Transverse colon (tissue), 4 donors: ENCODE results near the gene SSC5D. TPM values are rescaled to one million over a fixed set of nuclear protein-coding genes. Genes with fewer than 3 reads are reported as not detected.
"Not testable (repeated sequence)": the region's sequence is repeated elsewhere in the genome, so short reads cannot be mapped to it uniquely, and the experiment has no call there.

Source experiments
- DNase-seq: peaks from one replicate; pipeline ENCODE4 v3.0.0-alpha.2; 2019
- H3K27ac ChIP-seq, 4 donors: fragments of 200-600 bp; sonication (generic); 2 replicates each; pipeline ENCODE4 v1.5.1; 2016 to 2018; ENCODE audit warnings: inconsistent platforms in 4 of 4
- H3K27me3 ChIP-seq: fragments of 200-600 bp; sonication (generic); 2 replicates; pipeline ENCODE4 v1.5.1; 2017; ENCODE audit warnings: inconsistent platforms
- H3K36me3 ChIP-seq, 4 donors: fragments of 200-600 bp; sonication (generic); 2 replicates each; pipeline ENCODE4 v1.5.1; 2017 to 2019; ENCODE audit warnings: inconsistent platforms in 4 of 4
- H3K4me1 ChIP-seq, 4 donors: fragments of 200-600 bp; sonication (generic); 2 replicates each; pipeline ENCODE4 v1.5.1; 2017 to 2020; ENCODE audit warnings: inconsistent platforms in 4 of 4
- H3K4me3 ChIP-seq, 4 donors: fragments of 200-600 bp; sonication (generic); 1 replicate in 1 of 4; 2 replicates in 3 of 4; pipeline versions ENCODE4 v1.5.1 to v1.6.1; 2017 to 2019; ENCODE audit warnings: inconsistent platforms in 4 of 4
- H3K9me3 ChIP-seq, 2 donors: fragments of 200-600 bp; sonication (generic); 2 replicates each; pipeline ENCODE4 v1.5.1; 2017 to 2019; ENCODE audit warnings: inconsistent platforms in 2 of 2
- EP300 ChIP-seq: sonication (generic); formaldehyde crosslinking; IDR thresholded peaks from one replicate; pipeline ENCODE4 v1.6.1; 2017; ENCODE audit warnings: antibody characterized with exemption, low read depth
- POLR2A ChIP-seq: fragments of 450-650 bp; IDR thresholded peaks from one replicate; pipeline ENCODE4 v1.6.1; 2016; ENCODE audit warnings: antibody characterized with exemption, mild to moderate bottlenecking, moderate library complexity
- POLR2AphosphoS5 ChIP-seq, 3 donors: sonication (generic); formaldehyde crosslinking; IDR thresholded peaks; one replicate each; pipeline ENCODE4 v1.6.1; 2016; ENCODE audit warnings: antibody characterized with exemption in 3 of 3
- WGBS, 2 donors: methylation state at CpG; one replicate each; pipeline ENCODE4 v1.1.5; 2018; ENCODE audit warnings: low coverage in 1 of 2; 5-methylcytosine and 5-hydroxymethylcytosine counted together
- in situ Hi-C, 4 donors: fragments of 200-750 bp; cut with MboI; loops; one replicate each; pipeline versions ENCODE4 v1.15.0 to v1.15.1; 2017; ENCODE audit warnings: low sequenced_read_pairs in 3 of 4, low pct_ligation_motif_present in 1 of 4, low pct_unique_long_range_greater_than_20kb in 1 of 4
- intact Hi-C: fragments of 100-400 bp; cut with DNase I; formaldehyde crosslinking; loops from one replicate; pipeline ENCODE4 v1.15.1; 2023; ENCODE audit warnings: low total_unique reads
- total RNA-seq, 4 donors: library from RNA; depleted of rRNA; stranded (reverse); fragments of >200 nt; gene quantifications; one replicate each; pipeline ENCODE4 v1.1.0, GENCODE V29; 2016
- TF ChIP-seq, protein P1 (sequence below), 5 experiments: fragments of 200-600 bp in 3 of 5; fragments of 450-650 bp in 2 of 5; sonication (generic) in 3 of 5; IDR thresholded peaks; 1 replicate in 2 of 5; 2 replicates in 3 of 5; pipeline ENCODE4 v1.5.1; 2016 to 2017; ENCODE audit warnings: antibody characterized with exemption in 5 of 5, inconsistent platforms in 3 of 5, mild to moderate bottlenecking in 2 of 5, moderate library complexity in 1 of 5

The SSC5D gene
- total RNA-seq, 4 donors from 2014 or later: 3.4 to 41.2 (median 11.1) TPM

DNA sequence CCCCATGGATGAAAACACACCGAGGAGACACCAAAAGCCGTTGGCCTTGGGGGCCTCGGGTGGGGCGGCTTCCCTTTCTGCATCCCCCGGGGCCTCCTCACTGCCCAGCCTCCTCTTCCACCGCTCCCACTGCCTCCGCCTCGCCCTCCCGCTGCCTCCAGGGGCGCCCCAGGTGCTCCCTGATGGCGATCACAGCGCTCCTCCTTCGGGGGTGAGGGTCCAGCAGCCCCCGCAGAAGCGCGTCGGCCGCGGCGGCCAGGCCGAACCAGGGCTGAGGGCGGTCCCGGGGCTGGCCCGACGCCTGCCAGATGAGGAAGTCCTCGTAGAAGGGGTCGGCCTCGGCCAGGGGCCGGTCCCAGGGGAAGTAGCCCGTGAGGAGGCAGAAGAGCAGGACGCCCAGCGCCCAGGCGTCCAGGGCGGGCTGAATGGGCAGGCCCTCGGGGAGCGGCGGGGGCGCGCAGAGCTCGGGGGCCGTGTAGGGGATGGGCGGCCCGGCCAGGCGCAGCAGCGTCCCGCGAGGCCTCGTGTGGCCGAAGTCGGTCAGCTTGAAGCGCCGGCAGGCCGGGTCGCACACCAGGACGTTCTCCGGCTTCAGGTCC, 41.5 kb downstream of the SSC5D start:
- no peaks in the 10 kb centered on the region for H3K36me3 ChIP-seq
- H3K27ac ChIP-seq: no peak overlapping the region
- H3K4me1 ChIP-seq: peaks cover 5 to 11% (median 10%) of the 10 kb centered on the region in 4 donors
- intact Hi-C loops (no loop called here), in situ Hi-C loops (no loop called here)
- TF ChIP-seq POLR2AphosphoS5 (IDR thresholded peaks at IDR 0.05) (no peak), POLR2A (no peak), EP300 (no peak)
- TF ChIP-seq, protein P1, sequence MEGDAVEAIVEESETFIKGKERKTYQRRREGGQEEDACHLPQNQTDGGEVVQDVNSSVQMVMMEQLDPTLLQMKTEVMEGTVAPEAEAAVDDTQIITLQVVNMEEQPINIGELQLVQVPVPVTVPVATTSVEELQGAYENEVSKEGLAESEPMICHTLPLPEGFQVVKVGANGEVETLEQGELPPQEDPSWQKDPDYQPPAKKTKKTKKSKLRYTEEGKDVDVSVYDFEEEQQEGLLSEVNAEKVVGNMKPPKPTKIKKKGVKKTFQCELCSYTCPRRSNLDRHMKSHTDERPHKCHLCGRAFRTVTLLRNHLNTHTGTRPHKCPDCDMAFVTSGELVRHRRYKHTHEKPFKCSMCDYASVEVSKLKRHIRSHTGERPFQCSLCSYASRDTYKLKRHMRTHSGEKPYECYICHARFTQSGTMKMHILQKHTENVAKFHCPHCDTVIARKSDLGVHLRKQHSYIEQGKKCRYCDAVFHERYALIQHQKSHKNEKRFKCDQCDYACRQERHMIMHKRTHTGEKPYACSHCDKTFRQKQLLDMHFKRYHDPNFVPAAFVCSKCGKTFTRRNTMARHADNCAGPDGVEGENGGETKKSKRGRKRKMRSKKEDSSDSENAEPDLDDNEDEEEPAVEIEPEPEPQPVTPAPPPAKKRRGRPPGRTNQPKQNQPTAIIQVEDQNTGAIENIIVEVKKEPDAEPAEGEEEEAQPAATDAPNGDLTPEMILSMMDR (IDR thresholded peaks at IDR 0.05): no peak
- peaks cover 4% of the 10 kb centered on the region for H3K27me3 ChIP-seq
- no peaks in the 10 kb centered on the region for H3K9me3 ChIP-seq
- no peak overlapping the region for H3K4me3 ChIP-seq
- no peak for DNase-seq
- WGBS, 2 donors: 89% methylated on average over 35 of the region's 56 CpGs; no CpG with 5 or more reads in 1 of the 2 donors

DNA sequence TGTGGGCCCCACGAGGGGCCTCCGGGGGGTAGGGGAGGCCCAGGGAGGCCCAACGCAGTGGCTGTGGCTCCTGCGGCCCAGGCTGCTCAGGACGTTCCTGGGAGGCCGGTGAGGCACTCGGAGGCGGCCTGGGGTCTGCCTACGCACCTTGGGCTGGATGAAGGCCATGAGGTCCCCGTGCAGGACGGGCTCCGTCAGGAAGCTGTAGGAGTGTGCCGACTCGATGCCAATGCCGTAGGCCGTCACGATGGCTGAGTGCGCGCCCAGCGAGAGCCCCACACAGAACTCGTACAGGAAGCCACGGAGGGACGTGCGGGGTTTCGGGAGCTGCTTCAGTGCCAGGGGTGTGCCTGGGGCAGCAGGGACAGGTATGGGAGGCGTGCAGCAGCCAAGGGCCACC, 42.8 kb downstream of the SSC5D start:
- Histone ChIP-seq H3K9me3 (no peaks in the 10 kb centered on the region), H3K36me3 (no peaks in the 10 kb centered on the region), H3K27me3 (peaks cover 4% of the 10 kb centered on the region), H3K4me3 (no peak overlapping the region), H3K4me1 (peaks cover 5 to 7% (median 6%) of the 10 kb centered on the region in 4 donors), H3K27ac (no peak overlapping the region)
- DNase-seq: no peak
- intact Hi-C loops (no loop called here), in situ Hi-C loops (no loop called here)
- WGBS, 2 donors: 93% methylated on average over 26 of the region's 26 CpGs; no CpG with 5 or more reads in 1 of the 2 donors
- TF ChIP-seq EP300 (no peak), POLR2A (no peak), POLR2AphosphoS5 (IDR thresholded peaks at IDR 0.05) (no peak)
- TF ChIP-seq, protein P1 (IDR thresholded peaks at IDR 0.05): no peak

DNA sequence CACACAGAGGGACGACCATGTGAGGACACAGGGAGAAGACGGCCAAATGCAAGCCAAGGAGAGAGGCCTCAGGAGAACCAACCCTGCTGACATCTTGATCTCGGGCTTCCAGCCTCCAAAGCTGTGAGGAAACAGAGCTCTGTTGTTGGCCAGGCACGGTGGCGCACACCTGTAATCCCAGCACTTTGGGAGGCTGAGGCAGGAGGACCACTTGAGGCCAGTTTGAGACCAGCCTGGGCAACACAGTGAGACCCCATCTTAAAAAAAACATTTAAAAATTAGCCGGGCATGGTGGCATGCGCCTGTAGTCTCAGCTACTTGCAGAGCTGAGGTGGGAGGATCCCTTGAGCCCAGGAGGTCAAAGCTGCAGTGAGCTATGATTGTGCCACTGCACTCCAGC, 46.0 kb downstream of the SSC5D start:
- H3K4me3 ChIP-seq, H3K36me3 ChIP-seq, in situ Hi-C loops, H3K4me1 ChIP-seq, H3K27ac ChIP-seq, intact Hi-C loops, H3K27me3 ChIP-seq, DNase-seq, H3K9me3 ChIP-seq: not testable (repeated sequence)
- WGBS, 2 donors: 91% methylated on average over 7 of the region's 7 CpGs; no CpG with 5 or more reads in 1 of the 2 donors

DNA sequence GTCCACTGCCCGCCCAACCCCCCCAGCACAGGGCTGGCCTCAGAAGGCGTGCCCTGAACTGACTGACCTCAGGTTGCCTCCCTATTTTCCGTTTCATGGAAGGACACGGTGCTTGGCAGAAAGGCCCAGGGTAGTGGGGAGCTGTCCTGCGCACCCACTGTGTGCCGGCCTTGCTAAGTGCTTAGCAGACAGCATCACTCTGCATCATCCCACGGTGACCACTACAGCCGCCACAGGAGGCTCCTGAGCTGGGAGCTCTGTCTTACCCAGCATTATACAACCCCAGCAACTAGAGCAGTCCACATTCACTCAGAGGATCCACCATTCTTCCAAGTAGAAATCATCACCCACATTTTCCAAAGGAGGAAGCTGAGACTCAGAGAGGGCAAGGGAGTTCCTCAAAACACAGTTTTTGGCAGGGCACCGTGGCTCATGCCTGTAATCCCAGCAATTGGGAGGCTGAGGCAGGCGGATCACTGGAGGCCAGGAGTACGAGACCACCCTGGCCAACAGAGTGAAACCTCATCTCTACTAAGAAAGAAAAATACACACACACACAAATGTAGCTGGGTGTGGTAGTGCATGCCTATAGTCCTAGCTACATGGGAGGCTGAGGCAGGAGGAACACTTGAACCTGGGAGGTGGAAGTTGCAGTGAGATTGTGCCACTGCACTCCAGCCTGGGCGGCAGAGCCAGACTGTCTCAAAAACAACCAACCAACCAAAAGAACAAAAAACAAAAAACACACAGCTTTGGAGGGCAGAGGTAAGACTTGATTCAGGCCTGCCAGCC, 47.1 kb downstream of the SSC5D start:
- DNase-seq: no peak
- H3K4me1 ChIP-seq: no peaks in the 10 kb centered on the region
- TF ChIP-seq POLR2AphosphoS5 (IDR thresholded peaks at IDR 0.05) (no peak), POLR2A (no peak)
- TF ChIP-seq, protein P1 (IDR thresholded peaks at IDR 0.05): no peak
- H3K27ac ChIP-seq: no peak overlapping the region
- 40 to 79% methylated on average over 1 to 12 of the region's 12 CpGs for WGBS, 2 donors
- no peaks in the 10 kb centered on the region for H3K9me3 ChIP-seq
- no peaks in the 10 kb centered on the region for H3K27me3 ChIP-seq
- no peak overlapping the region for H3K4me3 ChIP-seq
- intact Hi-C loops (no loop called here), in situ Hi-C loops (no loop called here)
- no peaks in the 10 kb centered on the region for H3K36me3 ChIP-seq
